ENCODE data around the gene DST. TPM values are rescaled to one million over a fixed set of nuclear protein-coding genes. Genes with fewer than 3 reads are reported as not detected.
A peak's percentile ranks its signal among the peaks of the same experiment; 100 is the strongest.

DST gene
- total and polyA plus RNA-seq, 2 of the 4 experiments (the other 2 are of a cell fraction): 97.7 to 452 TPM

DNA sequence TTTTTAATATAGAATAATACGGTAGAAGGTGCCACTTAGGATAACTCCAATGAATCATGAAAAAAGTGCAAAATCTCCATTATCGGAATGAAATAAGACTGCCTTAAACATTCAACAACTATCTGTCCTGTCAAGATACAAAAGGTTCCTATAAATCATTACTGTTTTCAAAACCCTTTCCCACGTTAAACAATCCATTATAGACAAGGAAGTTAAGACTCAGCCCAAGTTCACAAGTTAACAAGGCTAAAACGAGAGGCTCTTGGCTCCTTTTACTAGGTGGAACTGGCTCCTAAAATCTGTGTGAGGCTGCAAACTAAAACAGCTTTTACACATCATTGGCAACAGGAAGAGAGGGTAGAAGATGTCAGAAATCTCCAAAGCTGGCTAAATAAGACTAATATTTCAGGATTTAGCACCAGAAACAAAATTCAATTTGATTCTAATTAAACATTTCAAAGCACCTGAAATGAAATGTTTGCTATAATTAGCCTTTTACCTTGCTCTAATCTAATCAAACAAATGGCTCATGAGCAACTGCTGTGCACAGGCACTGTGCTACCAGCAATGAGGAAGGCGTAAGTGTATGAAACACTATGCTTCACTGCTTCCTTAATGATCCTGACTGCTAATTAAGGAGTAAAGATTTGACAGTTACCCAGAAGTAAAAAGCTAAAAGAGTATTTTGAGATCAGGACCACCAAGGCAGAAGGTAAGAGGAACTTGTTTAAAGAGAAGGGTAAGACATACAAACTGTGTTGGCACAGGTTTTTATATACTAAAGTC, 109.7 kb downstream of the DST start:
- Histone ChIP-seq H4K20me1 (ENCODE audit: insufficient read depth, low read length) (peaks cover 4% of the 10 kb centered on the region; the same call in 1 of the 2 replicates), H4K91ac (ENCODE audit: insufficient read depth, low read depth, low read length) (no peak overlapping the region), H3K9me3 (ENCODE audit: control insufficient read depth, insufficient read depth, low read length) (no peaks in the 10 kb centered on the region), H4K5ac (ENCODE audit: low read depth, low read length) (no peak overlapping the region), H2AFZ (replicated peaks; ENCODE audit: low read length, poor library complexity) (no peak overlapping the region), H3K4me1 (ENCODE audit: control insufficient read depth, insufficient read depth, low read length) (peaks cover 12% of the 10 kb centered on the region), H3K79me1 (ENCODE audit: low read depth in 1 of 2, low read length in 2 of 2) (peaks cover 37 to 61% of the 10 kb centered on the region in 2 experiments), H2AK5ac (ENCODE audit: low read depth, low read length) (no peak overlapping the region), H3K14ac (replicated peaks; ENCODE audit: low read depth, low read length) (no peak overlapping the region), H3K4me2 (ENCODE audit: low read depth, low read length) (no peak overlapping the region), H2AK9ac (replicated peaks; ENCODE audit: low read depth, low read length, poor library complexity) (no peak overlapping the region), H3K27ac (ENCODE audit: insufficient read depth, low read length) (no peak overlapping the region), H3K27me3 (ENCODE audit: control insufficient read depth, insufficient read depth, low read length) (no peaks in the 10 kb centered on the region), H2BK120ac (ENCODE audit: low read depth, low read length) (no peak overlapping the region), H4K8ac (ENCODE audit: low read depth in 2 of 2, low read length in 2 of 2) (no peak overlapping the region), H3K56ac (ENCODE audit: extremely low read depth, insufficient read depth, low read length) (no peak overlapping the region), H3K4me3 (ENCODE audit: insufficient read depth, low read depth, low read length) (no peak overlapping the region), H3K23ac (ENCODE audit: low read depth, low read length) (no peak overlapping the region), H2BK15ac (ENCODE audit: low read depth, low read length) (no peak overlapping the region), H3K18ac (ENCODE audit: low read depth, low read length) (no peak overlapping the region), H3K9me1 (ENCODE audit: insufficient read depth, low read length) (peaks cover 9% of the 10 kb centered on the region), H3K4ac (ENCODE audit: low read depth, low read length) (no peak overlapping the region), H2BK20ac (ENCODE audit: low read depth, low read length) (no peak overlapping the region), H3K36me3 (ENCODE audit: control insufficient read depth, insufficient read depth, low read length) (peaks cover 40% of the 10 kb centered on the region), H3K9ac (ENCODE audit: low read depth, low read length) (no peak overlapping the region), H2BK5ac (ENCODE audit: low read depth, low read length, poor library complexity, severe bottlenecking) (peak overlapping the region; percentile 23)
- ChIA-PET POLR2A (ENCODE audit: unreplicated experiment) (no interaction called here), CTCF (interaction anchor here (1.5 kb wide), 1 partner anchor 9 kb away, joined by 3 read pairs; no protein-coding TSS in a partner anchor)
- no peak for TF ChIP-seq POLR2A (IDR thresholded peaks at IDR 0.05; ENCODE audit: low read depth, low read length)
- no peak for TF ChIP-seq CHD1 (IDR thresholded peaks at IDR 0.05; ENCODE audit: low read depth, low read length)
- no peak for TF ChIP-seq CEBPB (IDR thresholded peaks at IDR 0.05; ENCODE audit: low read depth, low read length)
- no peak for TF ChIP-seq RAD21 (IDR thresholded peaks at IDR 0.05; ENCODE audit: low read length)
- no peak for TF ChIP-seq FOS (IDR thresholded peaks at IDR 0.05; ENCODE audit: low read depth, low read length)
- TF ChIP-seq BHLHE40 (IDR thresholded peaks at IDR 0.05; ENCODE audit: low read depth, low read length): no peak
- no peak for TF ChIP-seq RFX5 (IDR thresholded peaks at IDR 0.05; ENCODE audit: low read depth, low read length)
- ATAC-seq (ENCODE audit: low read depth) (no peak), DNase-seq (no peak)
- in situ Hi-C loops (cut with MboI; ENCODE audit: low sequenced_read_pairs) (no loop called here), intact Hi-C loops (cut with micrococcal nuclease) (no loop called here), dilution Hi-C loops (cut with HindIII; ENCODE audit: low sequenced_read_pairs, unreplicated experiment) (no loop called here)
- no CpG with 5 or more reads among the region's 5 CpGs for WGBS, 2 experiments (ENCODE audit: extremely low coverage in 2 of 2, insufficient read length in 1 of 2)
- no TSS peak for BruUV-seq (replicated peaks)
